A673 (cell line): ENCODE measurements around the gene DCAF8L2. TPM values are rescaled to one million over a fixed set of nuclear protein-coding genes. Genes with fewer than 3 reads are reported as not detected.

Experiments
- BruUV-seq: library from RNA; stranded (reverse); fragments of 400-500 nt; replicated peaks from 2 replicates; lab custom pipeline; 2021; lab: Mats Ljungman, UMichigan
- CTCF ChIA-PET: fragments of 300-600 bp; sonication (Branson Sonifier 250); formaldehyde crosslinking; loops from one replicate; lab custom pipeline; 2022; ENCODE audit warnings: antibody characterized with exemption; lab: Charles Lee
- POLR2A ChIA-PET: fragments of 300-600 bp; sonication (Branson Sonifier 250); formaldehyde crosslinking; loops from one replicate; lab custom pipeline; 2022; ENCODE audit warnings: antibody characterized with exemption; ENCODE audit not compliant: low non-redundant PET; lab: Charles Lee
- DNase-seq: peaks from one replicate; pipeline ENCODE4 v3.0.0-alpha.2; 2015; ENCODE audit warnings: low spot score
- H3K27ac ChIP-seq: fragments of 200-600 bp; sonication (generic); 2 replicates; pipeline ENCODE4 v1.5.1; 2016; ENCODE audit warnings: mixed run types, low read depth, mild to moderate bottlenecking, mixed read lengths, antibody characterized with exemption, low read length; ENCODE audit not compliant: poor library complexity, severe bottlenecking
- H3K27me3 ChIP-seq: fragments of 200-600 bp; sonication (generic); replicated peaks from 2 replicates; pipeline ENCODE4 v1.6.1; 2017; ENCODE audit warnings: mixed run types, low read depth, mild to moderate bottlenecking, mixed read lengths, antibody characterized with exemption, low read length; ENCODE audit not compliant: insufficient read depth, poor library complexity
- H3K36me3 ChIP-seq: fragments of 200-600 bp; sonication (generic); 2 replicates; pipeline ENCODE4 v1.6.1; 2016; ENCODE audit warnings: mixed run types, mild to moderate bottlenecking, mixed read lengths, antibody characterized with exemption, low read length; ENCODE audit not compliant: insufficient read depth, poor library complexity, severe bottlenecking
- H3K4me1 ChIP-seq: fragments of 200-600 bp; sonication (generic); 2 replicates; pipeline ENCODE4 v1.6.1; 2017; ENCODE audit warnings: mixed run types, mild to moderate bottlenecking, mixed read lengths, antibody characterized with exemption, low read length; ENCODE audit not compliant: insufficient read depth, poor library complexity, severe bottlenecking
- H3K4me3 ChIP-seq: fragments of 200-600 bp; sonication (generic); 2 replicates; pipeline ENCODE4 v1.5.1; 2016; ENCODE audit warnings: low read depth, mixed run types, mild to moderate bottlenecking, mixed read lengths, low read length; ENCODE audit not compliant: poor library complexity, severe bottlenecking
- H3K9me3 ChIP-seq: fragments of 200-600 bp; sonication (generic); 2 replicates; pipeline ENCODE4 v1.6.1; 2016; ENCODE audit warnings: mixed run types, low read depth, mild to moderate bottlenecking, mixed read lengths, antibody characterized with exemption, low read length; ENCODE audit not compliant: poor library complexity, severe bottlenecking
- CTCF ChIP-seq: fragments of 300-800, 200-600 bp; sonication (generic); conservative IDR thresholded peaks from 2 replicates; pipeline ENCODE4 v1.5.1; 2017; ENCODE audit warnings: low read depth, mild to moderate bottlenecking, antibody characterized with exemption, low read length, moderate library complexity, mixed read lengths
- EZH2 ChIP-seq: fragments of 200-600 bp; sonication (generic); IDR thresholded peaks from 2 replicates; pipeline ENCODE4 v1.6.1; 2017; ENCODE audit warnings: borderline replicate concordance, low read depth, mild to moderate bottlenecking, mixed read lengths, antibody characterized with exemption, low read length; ENCODE audit not compliant: poor library complexity, severe bottlenecking
- intact Hi-C: fragments of 100-400 bp; cut with micrococcal nuclease; formaldehyde crosslinking; loops from one replicate; pipeline ENCODE4 v1.10.0; 2022; ENCODE audit not compliant: unreplicated experiment
- total RNA-seq: library from RNA; stranded (reverse); gene quantifications from 2 replicates; pipeline ENCODE4 v1.2.3, GENCODE V29; 2021

DCAF8L2 gene
- total RNA-seq, 1 experiment from 2014 or later, result not detected

GRCh38 chrX:27660878-27661277, 70.7 kb downstream of the DCAF8L2 start:
- Histone ChIP-seq H3K36me3 (no peaks in the 10 kb centered on the region), H3K27ac (no peak overlapping the region), H3K27me3 (no peaks in the 10 kb centered on the region), H3K4me1 (no peaks in the 10 kb centered on the region), H3K4me3 (no peak overlapping the region), H3K9me3 (no peaks in the 10 kb centered on the region)
- no TSS peak for BruUV-seq
- TF ChIP-seq EZH2 (no peak), CTCF (no peak)
- CTCF ChIA-PET, result no interaction called here
- POLR2A ChIA-PET, result no interaction called here
- DNase-seq, result no peak
- intact Hi-C loops, result no loop called here

- TF ChIP-seq CTCF (no peak), EZH2 (no peak)
- intact Hi-C loops, result loop anchor here (5.0 kb wide), 1 partner anchor 49 kb away; no protein-coding TSS in a partner anchor
- Histone ChIP-seq H3K4me3 (no peak overlapping the region), H3K4me1 (no peaks in the 10 kb centered on the region), H3K9me3 (no peaks in the 10 kb centered on the region), H3K36me3 (no peaks in the 10 kb centered on the region), H3K27me3 (no peaks in the 10 kb centered on the region), H3K27ac (no peak overlapping the region)
- no TSS peak for BruUV-seq
- POLR2A ChIA-PET, result no interaction called here
- DNase-seq, result no peak
- CTCF ChIA-PET, result no interaction called here
Measured at GRCh38 chrX:27671234-27671633, 81.1 kb downstream of the DCAF8L2 start.

GRCh38 chrX:27674491-27674890, 84.3 kb downstream of the DCAF8L2 start:
- H3K36me3 ChIP-seq, result no peaks in the 10 kb centered on the region
- BruUV-seq, result no TSS peak
- intact Hi-C loops, result loop anchor here (5.0 kb wide), 1 partner anchor 52 kb away; no protein-coding TSS in a partner anchor
- H3K4me1 ChIP-seq, result no peaks in the 10 kb centered on the region
- TF ChIP-seq EZH2 (no peak), CTCF (no peak)
- CTCF ChIA-PET, result no interaction called here
- H3K9me3 ChIP-seq, result no peaks in the 10 kb centered on the region
- no peak for DNase-seq
- no peak overlapping the region for H3K4me3 ChIP-seq
- POLR2A ChIA-PET, result no interaction called here
- no peaks in the 10 kb centered on the region for H3K27me3 ChIP-seq
- no peak overlapping the region for H3K27ac ChIP-seq
